A673 (cell line): ENCODE results near the gene SNTB2. TPM values are rescaled to one million over a fixed set of nuclear protein-coding genes. Genes with fewer than 3 reads are reported as not detected.

Experiments used
- BruUV-seq: library from RNA; stranded (reverse); fragments of 400-500 nt; replicated peaks from 2 replicates; lab custom pipeline; 2021; lab: Mats Ljungman, UMichigan
- CTCF ChIA-PET: fragments of 300-600 bp; sonication (Branson Sonifier 250); formaldehyde crosslinking; loops from one replicate; lab custom pipeline; 2022; ENCODE audit warnings: antibody characterized with exemption; lab: Charles Lee
- POLR2A ChIA-PET: fragments of 300-600 bp; sonication (Branson Sonifier 250); formaldehyde crosslinking; loops from one replicate; lab custom pipeline; 2022; ENCODE audit warnings: antibody characterized with exemption; ENCODE audit not compliant: low non-redundant PET; lab: Charles Lee
- DNase-seq: peaks from one replicate; pipeline ENCODE4 v3.0.0-alpha.2; 2015; ENCODE audit warnings: low spot score
- H3K27ac ChIP-seq: fragments of 200-600 bp; sonication (generic); 2 replicates; pipeline ENCODE4 v1.5.1; 2016; ENCODE audit warnings: mixed run types, low read depth, mild to moderate bottlenecking, mixed read lengths, antibody characterized with exemption, low read length; ENCODE audit not compliant: poor library complexity, severe bottlenecking
- H3K27me3 ChIP-seq: fragments of 200-600 bp; sonication (generic); replicated peaks from 2 replicates; pipeline ENCODE4 v1.6.1; 2017; ENCODE audit warnings: mixed run types, low read depth, mild to moderate bottlenecking, mixed read lengths, antibody characterized with exemption, low read length; ENCODE audit not compliant: insufficient read depth, poor library complexity
- H3K36me3 ChIP-seq: fragments of 200-600 bp; sonication (generic); 2 replicates; pipeline ENCODE4 v1.6.1; 2016; ENCODE audit warnings: mixed run types, mild to moderate bottlenecking, mixed read lengths, antibody characterized with exemption, low read length; ENCODE audit not compliant: insufficient read depth, poor library complexity, severe bottlenecking
- H3K4me1 ChIP-seq: fragments of 200-600 bp; sonication (generic); 2 replicates; pipeline ENCODE4 v1.6.1; 2017; ENCODE audit warnings: mixed run types, mild to moderate bottlenecking, mixed read lengths, antibody characterized with exemption, low read length; ENCODE audit not compliant: insufficient read depth, poor library complexity, severe bottlenecking
- H3K4me3 ChIP-seq: fragments of 200-600 bp; sonication (generic); 2 replicates; pipeline ENCODE4 v1.5.1; 2016; ENCODE audit warnings: low read depth, mixed run types, mild to moderate bottlenecking, mixed read lengths, low read length; ENCODE audit not compliant: poor library complexity, severe bottlenecking
- H3K9me3 ChIP-seq: fragments of 200-600 bp; sonication (generic); 2 replicates; pipeline ENCODE4 v1.6.1; 2016; ENCODE audit warnings: mixed run types, low read depth, mild to moderate bottlenecking, mixed read lengths, antibody characterized with exemption, low read length; ENCODE audit not compliant: poor library complexity, severe bottlenecking
- CTCF ChIP-seq: fragments of 300-800, 200-600 bp; sonication (generic); conservative IDR thresholded peaks from 2 replicates; pipeline ENCODE4 v1.5.1; 2017; ENCODE audit warnings: low read depth, mild to moderate bottlenecking, antibody characterized with exemption, low read length, moderate library complexity, mixed read lengths
- EZH2 ChIP-seq: fragments of 200-600 bp; sonication (generic); IDR thresholded peaks from 2 replicates; pipeline ENCODE4 v1.6.1; 2017; ENCODE audit warnings: borderline replicate concordance, low read depth, mild to moderate bottlenecking, mixed read lengths, antibody characterized with exemption, low read length; ENCODE audit not compliant: poor library complexity, severe bottlenecking
- intact Hi-C: fragments of 100-400 bp; cut with micrococcal nuclease; formaldehyde crosslinking; loops from one replicate; pipeline ENCODE4 v1.10.0; 2022; ENCODE audit not compliant: unreplicated experiment
- total RNA-seq: library from RNA; stranded (reverse); gene quantifications from 2 replicates; pipeline ENCODE4 v1.2.3, GENCODE V29; 2021

The SNTB2 gene
- total RNA-seq, 1 experiment from 2014 or later, result 49.3 TPM

- intact Hi-C loops, result no loop called here
- DNase-seq, result no peak
- no peak overlapping the region for H3K27ac ChIP-seq
- no TSS peak for BruUV-seq
- no peaks in the 10 kb centered on the region for H3K9me3 ChIP-seq
- H3K4me3 ChIP-seq, result peak overlapping the region; percentile 0
- POLR2A ChIA-PET, result interaction anchor here (0.6 kb wide), 1 partner anchor 1169 kb away, joined by 4 read pairs; no protein-coding TSS in a partner anchor
- TF ChIP-seq CTCF (no peak), EZH2 (no peak)
- no peaks in the 10 kb centered on the region for H3K36me3 ChIP-seq
- CTCF ChIA-PET, result no interaction called here
- H3K4me1 ChIP-seq, result peaks cover 17% of the 10 kb centered on the region
- H3K27me3 ChIP-seq, result no peaks in the 10 kb centered on the region
Observed at GRCh38 chr16:69190046-69190588, 3.2 kb downstream of the SNTB2 start.

DNA sequence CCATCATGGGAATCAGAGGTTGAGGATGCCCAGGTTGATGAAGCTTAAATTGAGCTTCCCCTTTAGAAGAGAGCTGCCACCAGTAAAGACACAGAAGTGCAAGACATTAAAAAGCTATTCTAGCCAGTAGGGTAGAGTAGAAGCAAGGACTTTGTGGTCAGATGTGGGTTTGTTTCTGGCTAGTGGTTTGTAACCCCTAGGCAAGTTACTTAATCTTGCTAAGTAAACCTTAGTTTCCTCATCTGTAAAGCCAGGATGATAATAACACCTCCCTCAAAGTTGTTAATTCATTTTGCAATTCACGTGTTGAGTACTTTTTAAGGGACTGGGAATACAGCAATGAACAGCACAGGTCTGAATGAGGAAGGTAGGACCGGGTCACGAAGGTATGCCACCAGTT is 3.6 kb downstream of the SNTB2 start:
- no peak for DNase-seq
- no peak overlapping the region for H3K4me3 ChIP-seq
- no peaks in the 10 kb centered on the region for H3K36me3 ChIP-seq
- BruUV-seq, result no TSS peak
- intact Hi-C loops, result no loop called here
- H3K27me3 ChIP-seq, result no peaks in the 10 kb centered on the region
- H3K27ac ChIP-seq, result no peak overlapping the region
- H3K4me1 ChIP-seq, result peaks cover 17% of the 10 kb centered on the region
- POLR2A ChIA-PET, result interaction anchor here (0.6 kb wide), 1 partner anchor 1168 kb away, joined by 4 read pairs; no protein-coding TSS in a partner anchor
- TF ChIP-seq EZH2 (no peak), CTCF (no peak)
- H3K9me3 ChIP-seq, result no peaks in the 10 kb centered on the region
- CTCF ChIA-PET, result no interaction called here

- CTCF ChIA-PET, result no interaction called here
- TF ChIP-seq EZH2 (no peak), CTCF (no peak)
- POLR2A ChIA-PET, result no interaction called here
- intact Hi-C loops, result no loop called here
- no peak overlapping the region for H3K4me3 ChIP-seq
- H3K27me3 ChIP-seq, result no peaks in the 10 kb centered on the region
- H3K27ac ChIP-seq, result no peak overlapping the region
- H3K9me3 ChIP-seq, result no peaks in the 10 kb centered on the region
- peaks cover 17% of the 10 kb centered on the region for H3K4me1 ChIP-seq
- no TSS peak for BruUV-seq
- no peaks in the 10 kb centered on the region for H3K36me3 ChIP-seq
- no peak for DNase-seq
Observed at GRCh38 chr16:69191136-69191535, 4.2 kb downstream of the SNTB2 start.
